WTC11 (cell line): ENCODE results near the gene LRRFIP1. TPM values are rescaled to one million over a fixed set of nuclear protein-coding genes. Genes with fewer than 3 reads are reported as not detected.

ENCODE experiments used
- ATAC-seq: fragments of 200-7000 bp; cut with Tn5 transposase; 2 replicates; pipeline ENCODE4 v1.10.0; 2021; ENCODE audit warnings: mild to moderate bottlenecking, moderate library complexity
- CTCF ChIA-PET: fragments of 300-600 bp; sonication (Branson Sonifier 250); formaldehyde crosslinking; loops from one replicate; lab custom pipeline; 2021; ENCODE audit warnings: antibody characterized with exemption; lab: Charles Lee
- POLR2A ChIA-PET: fragments of 350-600 bp; sonication (Branson Sonifier 250); formaldehyde crosslinking; loops from one replicate; lab custom pipeline; 2021; ENCODE audit warnings: antibody characterized with exemption; lab: Charles Lee
- DNase-seq: peaks from one replicate; pipeline ENCODE4 v3.0.0; 2021; ENCODE audit warnings: low spot score
- H3K27ac Mint-ChIP-seq: 2 replicates; pipeline ENCODE4 v1.8.0; 2021; ENCODE audit warnings: mixed read lengths
- H3K27me3 Mint-ChIP-seq: 2 replicates; pipeline ENCODE4 v1.8.0; 2021; ENCODE audit warnings: low read depth, mild to moderate bottlenecking, moderate library complexity, mixed read lengths
- H3K36me3 Mint-ChIP-seq: 2 replicates; pipeline ENCODE4 v1.8.0; 2021; ENCODE audit warnings: mixed read lengths
- H3K4me1 Mint-ChIP-seq: 2 replicates; pipeline ENCODE4 v1.8.0; 2022; ENCODE audit warnings: mixed read lengths
- H3K4me3 Mint-ChIP-seq: 2 replicates; pipeline ENCODE4 v1.8.0; 2021; ENCODE audit warnings: mild to moderate bottlenecking, moderate library complexity, mixed read lengths
- H3K9me3 Mint-ChIP-seq: 2 replicates; pipeline ENCODE4 v1.8.0; 2021; ENCODE audit warnings: mixed read lengths
- AR ChIP-seq: fragments of 250-450 bp; sonication (Bioruptor Pico); IDR thresholded peaks from 2 replicates; pipeline ENCODE4 v1.9.0; 2021; ENCODE audit warnings: mild to moderate bottlenecking
- CREB1 ChIP-seq: sonication (generic); formaldehyde crosslinking; IDR thresholded peaks from 2 replicates; pipeline ENCODE4 v1.8.0; 2023; ENCODE audit warnings: mild to moderate bottlenecking, missing genetic modification reagents
- ELF4 ChIP-seq: sonication (generic); formaldehyde crosslinking; IDR thresholded peaks from 2 replicates; pipeline ENCODE4 v1.8.1; 2022; ENCODE audit warnings: low read depth, mild to moderate bottlenecking, moderate library complexity, missing genetic modification reagents
- ESRRA ChIP-seq: sonication (generic); formaldehyde crosslinking; IDR thresholded peaks from 2 replicates; pipeline ENCODE4 v1.8.1; 2022; ENCODE audit warnings: mild to moderate bottlenecking, missing genetic modification reagents, borderline replicate concordance
- FOXJ3 ChIP-seq: sonication (generic); formaldehyde crosslinking; IDR thresholded peaks from 2 replicates; pipeline ENCODE4 v1.9.0; 2021; ENCODE audit warnings: missing genetic modification reagents, mild to moderate bottlenecking, borderline replicate concordance
- FOXK1 ChIP-seq: sonication (generic); formaldehyde crosslinking; IDR thresholded peaks from 2 replicates; pipeline ENCODE4 v1.8.0; 2022; ENCODE audit warnings: mild to moderate bottlenecking, moderate library complexity, missing genetic modification reagents
- FOXP1 ChIP-seq: sonication (generic); formaldehyde crosslinking; IDR thresholded peaks from 2 replicates; pipeline ENCODE4 v1.8.0; 2022; ENCODE audit warnings: missing genetic modification reagents, mild to moderate bottlenecking, moderate library complexity, borderline replicate concordance
- MYBL2 ChIP-seq: sonication (generic); formaldehyde crosslinking; IDR thresholded peaks from 2 replicates; pipeline ENCODE4 v1.8.1; 2023; ENCODE audit warnings: mild to moderate bottlenecking, moderate library complexity, missing genetic modification reagents
- PREB ChIP-seq: sonication (generic); formaldehyde crosslinking; IDR thresholded peaks from 2 replicates; pipeline ENCODE4 v1.8.1; 2022; ENCODE audit warnings: mild to moderate bottlenecking, missing genetic modification reagents, moderate library complexity, borderline replicate concordance
- RELA ChIP-seq: sonication (generic); formaldehyde crosslinking; IDR thresholded peaks from 2 replicates; pipeline ENCODE4 v1.8.1; 2022; ENCODE audit warnings: missing genetic modification reagents, mild to moderate bottlenecking, borderline replicate concordance
- USF2 ChIP-seq: sonication (generic); formaldehyde crosslinking; IDR thresholded peaks from 2 replicates; pipeline ENCODE4 v1.8.1; 2023; ENCODE audit warnings: mild to moderate bottlenecking, missing genetic modification reagents, moderate library complexity
- ZNF138 ChIP-seq: sonication (generic); formaldehyde crosslinking; conservative IDR thresholded peaks from 2 replicates; pipeline ENCODE4 v1.8.1; 2022; ENCODE audit warnings: mild to moderate bottlenecking, moderate library complexity, missing genetic modification reagents
- ZNF232 ChIP-seq: sonication (generic); formaldehyde crosslinking; IDR thresholded peaks from 2 replicates; pipeline ENCODE4 v1.8.0; 2022; ENCODE audit warnings: mild to moderate bottlenecking, missing genetic modification reagents
- ZNF317 ChIP-seq: sonication (generic); formaldehyde crosslinking; IDR thresholded peaks from 2 replicates; pipeline ENCODE4 v1.8.1; 2023; ENCODE audit warnings: low read depth, mild to moderate bottlenecking, moderate library complexity, missing genetic modification reagents, borderline replicate concordance
- total RNA-seq: library from RNA; stranded (reverse); gene quantifications from 3 replicates; pipeline ENCODE4 v1.2.3, GENCODE V29; 2021
- TF ChIP-seq, protein P1 (sequence below): fragments of 250-450 bp; sonication (Bioruptor Pico); IDR thresholded peaks from 2 replicates; pipeline ENCODE4 v2.1.2; 2022; ENCODE audit warnings: mild to moderate bottlenecking, moderate library complexity
- TF ChIP-seq, protein P2 (sequence below): sonication (generic); formaldehyde crosslinking; conservative IDR thresholded peaks from 2 replicates; pipeline ENCODE4 v1.8.1; 2022; ENCODE audit warnings: mild to moderate bottlenecking, missing genetic modification reagents
- TF ChIP-seq, protein P3 (sequence below): fragments of 250-450 bp; sonication (Bioruptor Pico); IDR thresholded peaks from 2 replicates; pipeline ENCODE4 v1.9.0; 2021; ENCODE audit warnings: mild to moderate bottlenecking

LRRFIP1 gene
- total RNA-seq, 1 experiment from 2014 or later = 88.4 TPM

- peaks cover 17% of the 10 kb centered on the region for H3K9me3 Mint-ChIP-seq
- H3K27ac Mint-ChIP-seq = peak overlapping the region; percentile 98
- ATAC-seq (no peak), DNase-seq (no peak)
- H3K4me3 Mint-ChIP-seq = no peak overlapping the region
- TF ChIP-seq FOXP1 (CRISPR knock-in tag) (no peak), FOXJ3 (CRISPR knock-in tag) (no peak), USF2 (no peak), ZNF232 (CRISPR knock-in tag) (no peak), ZNF317 (CRISPR knock-in tag) (no peak), ELF4 (CRISPR knock-in tag) (no peak), AR (CRISPR knock-in tag) (no peak), FOXK1 (CRISPR knock-in tag) (no peak), RELA (CRISPR knock-in tag) (no peak), MYBL2 (no peak), CREB1 (CRISPR knock-in tag) (no peak)
- TF ChIP-seq, protein P1, sequence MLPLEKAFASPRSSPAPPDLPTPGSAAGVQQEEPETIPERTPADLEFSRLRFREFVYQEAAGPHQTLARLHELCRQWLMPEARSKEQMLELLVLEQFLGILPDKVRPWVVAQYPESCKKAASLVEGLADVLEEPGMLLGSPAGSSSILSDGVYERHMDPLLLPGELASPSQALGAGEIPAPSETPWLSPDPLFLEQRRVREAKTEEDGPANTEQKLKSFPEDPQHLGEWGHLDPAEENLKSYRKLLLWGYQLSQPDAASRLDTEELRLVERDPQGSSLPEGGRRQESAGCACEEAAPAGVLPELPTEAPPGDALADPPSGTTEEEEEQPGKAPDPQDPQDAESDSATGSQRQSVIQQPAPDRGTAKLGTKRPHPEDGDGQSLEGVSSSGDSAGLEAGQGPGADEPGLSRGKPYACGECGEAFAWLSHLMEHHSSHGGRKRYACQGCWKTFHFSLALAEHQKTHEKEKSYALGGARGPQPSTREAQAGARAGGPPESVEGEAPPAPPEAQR (CRISPR knock-in tag) = no peak
- TF ChIP-seq, protein P2, sequence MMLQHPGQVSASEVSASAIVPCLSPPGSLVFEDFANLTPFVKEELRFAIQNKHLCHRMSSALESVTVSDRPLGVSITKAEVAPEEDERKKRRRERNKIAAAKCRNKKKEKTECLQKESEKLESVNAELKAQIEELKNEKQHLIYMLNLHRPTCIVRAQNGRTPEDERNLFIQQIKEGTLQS (CRISPR knock-in tag) = no peak
- TF ChIP-seq, all 79 proteins: peak for 0
- peaks cover 15% of the 10 kb centered on the region for H3K36me3 Mint-ChIP-seq
- H3K27me3 Mint-ChIP-seq = peaks cover 8% of the 10 kb centered on the region
- ChIA-PET CTCF (interaction anchor here (2.8 to 4.1 kb wide), 3 partner anchors 10 to 40 kb away, joined by 24 to 36 read pairs (median 32); partner anchors contain the start of gene RAB17), POLR2A (interaction anchor here (1.4 kb wide), 1 partner anchor 22 kb away, joined by 7 read pairs; the partner anchor contains the start of gene RAB17)
- H3K4me1 Mint-ChIP-seq = peaks cover 62% of the 10 kb centered on the region
Observed at GRCh38 chr2:237612527-237613357, 14.6 kb upstream of the LRRFIP1 start.

DNA sequence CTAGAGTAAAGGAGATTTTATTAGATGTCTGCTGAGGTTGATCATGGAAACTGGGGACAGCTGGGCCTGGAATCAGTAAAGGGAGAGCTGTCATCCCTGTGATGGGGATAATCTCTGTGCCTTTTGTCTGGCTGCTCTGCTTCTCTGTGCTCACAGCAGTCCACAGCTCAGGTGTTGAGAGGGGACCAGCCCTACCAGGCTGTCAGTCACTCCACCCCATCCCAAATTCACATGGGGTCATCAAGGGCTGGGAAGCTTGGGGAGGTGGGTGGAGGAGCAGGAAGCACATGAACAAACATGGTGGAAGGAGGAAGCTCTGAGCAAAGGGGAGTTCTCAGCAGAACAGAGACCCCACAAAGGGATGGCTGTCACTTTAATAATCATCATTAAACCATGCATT lies 13.7 kb upstream of the LRRFIP1 start:
- no peak overlapping the region for H3K4me3 Mint-ChIP-seq
- ATAC-seq = peak; percentile 9
- H3K4me1 Mint-ChIP-seq = peaks cover 62% of the 10 kb centered on the region
- ChIA-PET POLR2A (interaction anchor here (1.0 to 1.4 kb wide), 2 partner anchors 12 to 23 kb away, joined by 3 to 7 read pairs; partner anchors contain the start of gene RAB17), CTCF (interaction anchor here (1.1 to 4.1 kb wide), 12 partner anchors 11 to 132 kb away, joined by 3 to 36 read pairs (median 5); partner anchors contain the start of gene RAB17)
- no peak for TF ChIP-seq PREB (CRISPR knock-in tag)
- TF ChIP-seq ESRRA (CRISPR knock-in tag) = no peak
- no peak for TF ChIP-seq ZNF138
- TF ChIP-seq, protein P3, sequence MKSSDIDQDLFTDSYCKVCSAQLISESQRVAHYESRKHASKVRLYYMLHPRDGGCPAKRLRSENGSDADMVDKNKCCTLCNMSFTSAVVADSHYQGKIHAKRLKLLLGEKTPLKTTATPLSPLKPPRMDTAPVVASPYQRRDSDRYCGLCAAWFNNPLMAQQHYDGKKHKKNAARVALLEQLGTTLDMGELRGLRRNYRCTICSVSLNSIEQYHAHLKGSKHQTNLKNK (CRISPR knock-in tag) = no peak
- TF ChIP-seq ELF4 (CRISPR knock-in tag) = no peak
- TF ChIP-seq, all 79 proteins: peak for 0
- Mint-ChIP-seq H3K27ac (peak overlapping the region; percentile 93), H3K36me3 (peaks cover 6% of the 10 kb centered on the region), H3K9me3 (peaks cover 8% of the 10 kb centered on the region), H3K27me3 (peaks cover 2% of the 10 kb centered on the region; the same call in 1 of the 2 replicates)
- DNase-seq = no peak
